Measurements from ENCODE around the gene SGK1.

Gene SGK1

DNA sequence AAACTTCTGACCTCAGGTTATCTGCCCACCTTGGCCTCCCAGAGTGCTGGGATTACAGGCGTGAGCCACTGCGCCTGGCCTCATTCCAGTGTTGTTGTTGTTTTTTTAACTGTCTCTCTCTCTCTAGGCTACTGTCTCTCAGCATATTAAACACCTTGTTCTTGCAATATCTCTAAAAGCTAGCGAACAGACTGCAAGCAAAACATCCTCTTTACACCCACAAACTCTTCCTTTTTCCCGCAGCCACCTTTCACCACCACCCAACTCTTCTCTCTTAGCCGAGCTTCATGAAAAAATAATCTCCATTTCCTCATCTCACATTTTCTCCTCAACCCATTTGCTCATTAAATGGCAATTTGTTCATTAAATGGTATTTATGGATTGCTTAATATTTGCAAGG, 45.5 kb downstream of the SGK1 start (continued):
- TF ChIP-seq, protein P1, sequence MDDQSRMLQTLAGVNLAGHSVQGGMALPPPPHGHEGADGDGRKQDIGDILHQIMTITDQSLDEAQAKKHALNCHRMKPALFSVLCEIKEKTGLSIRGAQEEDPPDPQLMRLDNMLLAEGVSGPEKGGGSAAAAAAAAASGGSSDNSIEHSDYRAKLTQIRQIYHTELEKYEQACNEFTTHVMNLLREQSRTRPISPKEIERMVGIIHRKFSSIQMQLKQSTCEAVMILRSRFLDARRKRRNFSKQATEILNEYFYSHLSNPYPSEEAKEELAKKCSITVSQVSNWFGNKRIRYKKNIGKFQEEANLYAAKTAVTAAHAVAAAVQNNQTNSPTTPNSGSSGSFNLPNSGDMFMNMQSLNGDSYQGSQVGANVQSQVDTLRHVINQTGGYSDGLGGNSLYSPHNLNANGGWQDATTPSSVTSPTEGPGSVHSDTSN (CRISPR knock-in tag; IDR thresholded peaks at IDR 0.05), result no peak

DNA sequence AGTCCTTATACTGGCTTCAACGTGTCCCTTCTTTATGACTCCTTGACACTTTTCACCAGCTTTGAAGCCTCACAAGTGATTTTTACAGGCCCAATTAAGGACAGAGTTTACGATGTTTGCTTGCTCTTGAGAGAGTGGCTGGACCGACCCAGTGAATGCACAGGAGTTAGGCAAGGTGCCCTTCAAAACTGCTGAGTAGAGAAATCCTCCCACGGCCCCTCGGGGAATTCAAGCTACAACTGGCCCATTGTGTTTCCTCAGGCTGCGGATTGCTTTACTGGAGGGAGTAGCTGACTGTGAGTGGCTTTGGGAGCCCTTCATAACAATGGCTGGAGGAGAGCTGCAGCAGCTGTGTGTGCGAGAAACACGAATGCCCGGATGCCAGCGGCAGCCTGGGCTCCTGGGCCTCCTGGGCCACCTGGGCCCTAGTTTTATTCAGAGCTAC, 50.0 kb downstream of the SGK1 start:
- no peaks in the 10 kb centered on the region for H3K36me3 ChIP-seq (ENCODE audit: control insufficient read depth in 2 of 2, insufficient read depth in 1 of 2, low read length in 2 of 2)
- TF ChIP-seq ZNF514 (tag by site-specific recombination; IDR thresholded peaks at IDR 0.05) (no peak), ZNF510 (tag by site-specific recombination; IDR thresholded peaks at IDR 0.05; ENCODE audit: insufficient replicate concordance) (no peak), ZNF658 (tag by site-specific recombination; IDR thresholded peaks at IDR 0.05) (no peak), ZNF558 (tag by site-specific recombination; IDR thresholded peaks at IDR 0.05) (no peak), ZNF266 (tag by site-specific recombination; IDR thresholded peaks at IDR 0.05; ENCODE audit: low read depth) (no peak), ZNF843 (tag by site-specific recombination; IDR thresholded peaks at IDR 0.05) (no peak), ZNF529 (tag by site-specific recombination; IDR thresholded peaks at IDR 0.05; ENCODE audit: insufficient replicate concordance) (no peak), PRDM1 (tag by site-specific recombination; IDR thresholded peaks at IDR 0.05) (no peak), ZNF654 (tag by site-specific recombination; IDR thresholded peaks at IDR 0.05; ENCODE audit: low read depth) (no peak), ZEB2 (tag by site-specific recombination; IDR thresholded peaks at IDR 0.05) (no peak), ZNF521 (tag by site-specific recombination; IDR thresholded peaks at IDR 0.05) (no peak), ZNF404 (tag by site-specific recombination; IDR thresholded peaks at IDR 0.05) (no peak), ZNF133 (tag by site-specific recombination; IDR thresholded peaks at IDR 0.05) (no peak), EGR2 (tag by site-specific recombination; IDR thresholded peaks at IDR 0.05; ENCODE audit: low read depth) (peak; percentile 30; the same call in 1 of the 2 replicates), ZNF544 (tag by site-specific recombination; IDR thresholded peaks at IDR 0.05) (no peak), OSR2 (tag by site-specific recombination; IDR thresholded peaks at IDR 0.05) (peak; percentile 69; the same call in 1 of the 2 replicates), ZNF830 (tag by site-specific recombination; IDR thresholded peaks at IDR 0.05; ENCODE audit: low read depth) (no peak), ZXDB (tag by site-specific recombination; IDR thresholded peaks at IDR 0.05) (no peak)
- TF ChIP-seq, protein P2, sequence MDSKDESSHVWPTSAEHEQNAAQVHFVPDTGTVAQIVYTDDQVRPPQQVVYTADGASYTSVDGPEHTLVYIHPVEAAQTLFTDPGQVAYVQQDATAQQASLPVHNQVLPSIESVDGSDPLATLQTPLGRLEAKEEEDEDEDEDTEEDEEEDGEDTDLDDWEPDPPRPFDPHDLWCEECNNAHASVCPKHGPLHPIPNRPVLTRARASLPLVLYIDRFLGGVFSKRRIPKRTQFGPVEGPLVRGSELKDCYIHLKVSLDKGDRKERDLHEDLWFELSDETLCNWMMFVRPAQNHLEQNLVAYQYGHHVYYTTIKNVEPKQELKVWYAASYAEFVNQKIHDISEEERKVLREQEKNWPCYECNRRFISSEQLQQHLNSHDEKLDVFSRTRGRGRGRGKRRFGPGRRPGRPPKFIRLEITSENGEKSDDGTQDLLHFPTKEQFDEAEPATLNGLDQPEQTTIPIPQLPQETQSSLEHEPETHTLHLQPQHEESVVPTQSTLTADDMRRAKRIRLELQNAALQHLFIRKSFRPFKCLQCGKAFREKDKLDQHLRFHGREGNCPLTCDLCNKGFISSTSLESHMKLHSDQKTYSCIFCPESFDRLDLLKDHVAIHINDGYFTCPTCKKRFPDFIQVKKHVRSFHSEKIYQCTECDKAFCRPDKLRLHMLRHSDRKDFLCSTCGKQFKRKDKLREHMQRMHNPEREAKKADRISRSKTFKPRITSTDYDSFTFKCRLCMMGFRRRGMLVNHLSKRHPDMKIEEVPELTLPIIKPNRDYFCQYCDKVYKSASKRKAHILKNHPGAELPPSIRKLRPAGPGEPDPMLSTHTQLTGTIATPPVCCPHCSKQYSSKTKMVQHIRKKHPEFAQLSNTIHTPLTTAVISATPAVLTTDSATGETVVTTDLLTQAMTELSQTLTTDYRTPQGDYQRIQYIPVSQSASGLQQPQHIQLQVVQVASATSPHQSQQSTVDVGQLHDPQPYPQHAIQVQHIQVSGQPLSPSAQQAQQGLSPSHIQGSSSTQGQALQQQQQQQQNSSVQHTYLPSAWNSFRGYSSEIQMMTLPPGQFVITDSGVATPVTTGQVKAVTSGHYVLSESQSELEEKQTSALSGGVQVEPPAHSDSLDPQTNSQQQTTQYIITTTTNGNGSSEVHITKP (tag by site-specific recombination; IDR thresholded peaks at IDR 0.05), result no peak; the same call in 1 of the 2 replicates
- TF ChIP-seq, protein P3, sequence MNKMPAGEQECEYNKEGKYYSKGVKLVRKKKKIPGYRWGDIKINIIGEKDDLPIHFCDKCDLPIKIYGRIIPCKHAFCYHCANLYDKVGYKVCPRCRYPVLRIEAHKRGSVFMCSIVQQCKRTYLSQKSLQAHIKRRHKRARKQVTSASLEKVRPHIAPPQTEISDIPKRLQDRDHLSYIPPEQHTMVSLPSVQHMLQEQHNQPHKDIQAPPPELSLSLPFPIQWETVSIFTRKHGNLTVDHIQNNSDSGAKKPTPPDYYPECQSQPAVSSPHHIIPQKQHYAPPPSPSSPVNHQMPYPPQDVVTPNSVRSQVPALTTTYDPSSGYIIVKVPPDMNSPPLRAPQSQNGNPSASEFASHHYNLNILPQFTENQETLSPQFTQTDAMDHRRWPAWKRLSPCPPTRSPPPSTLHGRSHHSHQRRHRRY (tag by site-specific recombination; IDR thresholded peaks at IDR 0.05), result no peak
- TF ChIP-seq, protein P4, sequence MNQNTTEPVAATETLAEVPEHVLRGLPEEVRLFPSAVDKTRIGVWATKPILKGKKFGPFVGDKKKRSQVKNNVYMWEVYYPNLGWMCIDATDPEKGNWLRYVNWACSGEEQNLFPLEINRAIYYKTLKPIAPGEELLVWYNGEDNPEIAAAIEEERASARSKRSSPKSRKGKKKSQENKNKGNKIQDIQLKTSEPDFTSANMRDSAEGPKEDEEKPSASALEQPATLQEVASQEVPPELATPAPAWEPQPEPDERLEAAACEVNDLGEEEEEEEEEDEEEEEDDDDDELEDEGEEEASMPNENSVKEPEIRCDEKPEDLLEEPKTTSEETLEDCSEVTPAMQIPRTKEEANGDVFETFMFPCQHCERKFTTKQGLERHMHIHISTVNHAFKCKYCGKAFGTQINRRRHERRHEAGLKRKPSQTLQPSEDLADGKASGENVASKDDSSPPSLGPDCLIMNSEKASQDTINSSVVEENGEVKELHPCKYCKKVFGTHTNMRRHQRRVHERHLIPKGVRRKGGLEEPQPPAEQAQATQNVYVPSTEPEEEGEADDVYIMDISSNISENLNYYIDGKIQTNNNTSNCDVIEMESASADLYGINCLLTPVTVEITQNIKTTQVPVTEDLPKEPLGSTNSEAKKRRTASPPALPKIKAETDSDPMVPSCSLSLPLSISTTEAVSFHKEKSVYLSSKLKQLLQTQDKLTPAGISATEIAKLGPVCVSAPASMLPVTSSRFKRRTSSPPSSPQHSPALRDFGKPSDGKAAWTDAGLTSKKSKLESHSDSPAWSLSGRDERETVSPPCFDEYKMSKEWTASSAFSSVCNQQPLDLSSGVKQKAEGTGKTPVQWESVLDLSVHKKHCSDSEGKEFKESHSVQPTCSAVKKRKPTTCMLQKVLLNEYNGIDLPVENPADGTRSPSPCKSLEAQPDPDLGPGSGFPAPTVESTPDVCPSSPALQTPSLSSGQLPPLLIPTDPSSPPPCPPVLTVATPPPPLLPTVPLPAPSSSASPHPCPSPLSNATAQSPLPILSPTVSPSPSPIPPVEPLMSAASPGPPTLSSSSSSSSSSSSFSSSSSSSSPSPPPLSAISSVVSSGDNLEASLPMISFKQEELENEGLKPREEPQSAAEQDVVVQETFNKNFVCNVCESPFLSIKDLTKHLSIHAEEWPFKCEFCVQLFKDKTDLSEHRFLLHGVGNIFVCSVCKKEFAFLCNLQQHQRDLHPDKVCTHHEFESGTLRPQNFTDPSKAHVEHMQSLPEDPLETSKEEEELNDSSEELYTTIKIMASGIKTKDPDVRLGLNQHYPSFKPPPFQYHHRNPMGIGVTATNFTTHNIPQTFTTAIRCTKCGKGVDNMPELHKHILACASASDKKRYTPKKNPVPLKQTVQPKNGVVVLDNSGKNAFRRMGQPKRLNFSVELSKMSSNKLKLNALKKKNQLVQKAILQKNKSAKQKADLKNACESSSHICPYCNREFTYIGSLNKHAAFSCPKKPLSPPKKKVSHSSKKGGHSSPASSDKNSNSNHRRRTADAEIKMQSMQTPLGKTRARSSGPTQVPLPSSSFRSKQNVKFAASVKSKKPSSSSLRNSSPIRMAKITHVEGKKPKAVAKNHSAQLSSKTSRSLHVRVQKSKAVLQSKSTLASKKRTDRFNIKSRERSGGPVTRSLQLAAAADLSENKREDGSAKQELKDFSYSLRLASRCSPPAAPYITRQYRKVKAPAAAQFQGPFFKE (tag by site-specific recombination; IDR thresholded peaks at IDR 0.05; ENCODE audit: borderline replicate concordance), result no peak
- TF ChIP-seq, protein P5, sequence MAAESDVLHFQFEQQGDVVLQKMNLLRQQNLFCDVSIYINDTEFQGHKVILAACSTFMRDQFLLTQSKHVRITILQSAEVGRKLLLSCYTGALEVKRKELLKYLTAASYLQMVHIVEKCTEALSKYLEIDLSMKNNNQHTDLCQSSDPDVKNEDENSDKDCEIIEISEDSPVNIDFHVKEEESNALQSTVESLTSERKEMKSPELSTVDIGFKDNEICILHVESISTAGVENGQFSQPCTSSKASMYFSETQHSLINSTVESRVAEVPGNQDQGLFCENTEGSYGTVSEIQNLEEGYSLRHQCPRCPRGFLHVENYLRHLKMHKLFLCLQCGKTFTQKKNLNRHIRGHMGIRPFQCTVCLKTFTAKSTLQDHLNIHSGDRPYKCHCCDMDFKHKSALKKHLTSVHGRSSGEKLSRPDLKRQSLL (tag by site-specific recombination; IDR thresholded peaks at IDR 0.05), result no peak

More for the DNA sequence above, 50.0 kb downstream of the SGK1 start:
- ChIA-PET CTCF (interaction anchor here (0.6 kb wide), 1 partner anchor 87 kb away, joined by 4 read pairs; no protein-coding TSS in a partner anchor), POLR2A (no interaction called here)
- H3K4me3 ChIP-seq (ENCODE audit: low read depth, low read length), result no peak overlapping the region
- no peaks in the 10 kb centered on the region for H3K9me3 ChIP-seq (ENCODE audit: control insufficient read depth, insufficient read depth, low read depth, low read length)
- H3K27ac ChIP-seq (ENCODE audit: extremely low read depth, low read depth, low read length), result peak overlapping the region; percentile 55
- peaks cover 6% of the 10 kb centered on the region for H3K4me1 ChIP-seq (ENCODE audit: control insufficient read depth, insufficient read depth, low read length)

Measured in HEK293 (cell line).